ENCODE measurements around the gene ZFAND2A. TPM values are rescaled to one million over a fixed set of nuclear protein-coding genes. Genes with fewer than 3 reads are reported as not detected.
"Not testable (repeated sequence)": the region's sequence is repeated elsewhere in the genome, so short reads cannot be mapped to it uniquely, and the experiment has no call there.

Gene ZFAND2A
- total RNA-seq, 1 experiment from 2014 or later = 14.5 TPM

DNA sequence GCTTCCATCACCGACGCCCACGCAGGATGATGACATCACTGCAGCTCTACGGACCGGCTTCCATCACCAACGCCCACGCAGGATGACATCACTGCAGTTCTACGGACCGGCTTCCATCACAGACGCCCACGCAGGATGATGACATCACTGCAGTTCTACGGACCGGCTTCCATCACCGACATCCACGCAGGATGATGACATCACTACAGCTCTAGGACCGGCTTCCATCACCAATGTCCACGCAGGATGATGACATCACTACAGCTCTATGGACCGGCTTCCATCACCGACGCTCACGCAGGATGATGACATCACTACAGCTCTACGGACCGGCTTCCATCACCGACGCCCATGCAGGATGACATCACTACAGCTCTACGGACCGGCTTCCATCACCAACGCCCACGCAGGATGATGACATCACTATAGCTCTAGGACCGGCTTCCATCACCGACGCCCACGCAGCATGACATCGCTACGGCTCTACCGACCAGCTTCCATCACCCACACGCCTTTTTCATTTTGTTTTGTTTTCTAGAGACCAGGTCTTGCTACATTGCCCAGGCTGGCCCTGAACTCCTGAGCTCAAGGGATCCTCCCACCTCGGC is 42.6 kb downstream of the ZFAND2A start:
- no peak for TF ChIP-seq MYBL2 (CRISPR knock-in tag; IDR thresholded peaks at IDR 0.05)
- TF ChIP-seq CREM (CRISPR knock-in tag; IDR thresholded peaks at IDR 0.05) = no peak
- ChIA-PET POLR2A (no interaction called here), CTCF (no interaction called here)
- Mint-ChIP-seq H3K27me3 (ENCODE audit: low read depth) (no peaks in the 10 kb centered on the region), H3K36me3 (peaks cover 17% of the 10 kb centered on the region), H3K27ac (no peak overlapping the region), H3K4me3 (no peak overlapping the region), H3K9me3 (peaks cover 8% of the 10 kb centered on the region), H3K4me1 (peaks cover under 1% of the 10 kb centered on the region; the same call in 1 of the 2 replicates)
- DNase-seq (ENCODE audit: low spot score) (no peak), ATAC-seq (no peak)

DNA sequence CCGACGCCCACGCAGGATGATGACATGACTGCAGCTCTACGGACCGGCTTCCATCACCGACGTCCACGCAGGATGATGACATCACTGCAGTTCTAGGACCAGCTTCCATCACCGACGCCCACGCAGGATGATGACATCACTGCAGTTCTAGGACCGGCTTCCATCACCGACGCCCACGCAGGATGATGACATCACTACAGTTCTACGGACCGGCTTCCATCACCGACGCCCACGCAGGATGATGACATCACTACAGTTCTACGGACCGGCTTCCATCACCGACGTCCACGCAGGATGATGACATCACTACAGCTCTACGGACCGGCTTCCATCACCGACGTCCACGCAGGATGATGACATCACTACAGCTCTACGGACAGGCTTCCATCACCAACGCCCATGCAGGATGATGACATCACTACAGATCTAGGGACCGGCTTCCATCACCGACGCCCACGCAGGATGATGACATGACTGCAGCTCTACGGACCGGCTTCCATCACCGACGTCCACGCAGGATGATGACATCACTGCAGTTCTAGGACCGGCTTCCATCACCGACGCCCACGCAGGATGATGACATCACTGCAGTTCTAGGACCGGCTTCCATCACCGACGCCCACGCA is 43.5 kb downstream of the ZFAND2A start:
- ATAC-seq; CTCF ChIA-PET; DNase-seq (ENCODE audit: low spot score); H3K4me3 Mint-ChIP-seq; H3K4me1 Mint-ChIP-seq; H3K27ac Mint-ChIP-seq; POLR2A ChIA-PET; H3K27me3 Mint-ChIP-seq (ENCODE audit: low read depth); H3K9me3 Mint-ChIP-seq: not testable (repeated sequence)
- peaks cover 17% of the 10 kb centered on the region for H3K36me3 Mint-ChIP-seq

DNA sequence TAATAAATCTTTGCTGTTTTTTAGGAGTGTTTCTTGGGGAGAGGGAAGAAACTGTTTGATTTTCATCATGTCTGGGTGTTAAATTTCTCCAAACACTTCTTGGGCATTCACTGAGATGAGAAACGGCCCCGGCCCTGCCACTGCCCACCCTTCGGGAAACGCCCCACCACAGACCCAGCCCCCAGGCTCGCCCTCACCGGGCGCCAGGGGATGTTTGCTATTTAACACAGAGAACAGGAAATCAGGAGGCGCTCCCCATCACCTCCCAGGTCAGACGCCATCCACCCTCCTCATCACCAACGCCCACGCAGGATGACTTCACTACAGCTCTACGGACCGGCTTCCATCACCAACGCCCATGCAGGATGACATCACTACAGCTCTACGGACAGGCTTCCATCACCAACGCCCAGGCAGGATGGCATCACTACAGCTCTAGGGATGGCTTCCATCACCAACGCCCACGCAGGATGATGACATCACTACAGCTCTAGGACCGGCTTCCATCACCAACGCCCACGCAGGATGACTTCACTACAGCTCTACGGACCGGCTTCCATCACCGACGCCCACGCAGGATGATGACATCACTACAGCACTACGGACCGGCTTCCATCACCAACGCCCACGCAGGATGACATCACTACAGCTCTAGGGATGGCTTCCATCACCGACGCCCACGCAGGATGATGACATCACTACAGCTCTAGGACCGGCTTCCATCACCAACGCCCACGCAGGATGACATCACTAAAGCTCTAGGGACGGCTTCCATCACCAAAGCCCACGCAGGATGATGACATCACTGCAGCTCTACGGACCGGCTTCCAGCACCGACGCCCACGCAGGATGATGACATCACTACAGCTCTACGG is 44.6 kb downstream of the ZFAND2A start:
- CTCF ChIA-PET = interaction anchor here (1.5 to 2.8 kb wide), 2 partner anchors 8 to 68 kb away, joined by 5 to 13 read pairs; no protein-coding TSS in a partner anchor
- POLR2A ChIA-PET = interaction anchor here (0.7 kb wide), 1 partner anchor 834 kb away, joined by 3 read pairs; no protein-coding TSS in a partner anchor
- not testable (repeated sequence) for H3K27me3 Mint-ChIP-seq (ENCODE audit: low read depth); ATAC-seq; H3K4me3 Mint-ChIP-seq; DNase-seq (ENCODE audit: low spot score); H3K9me3 Mint-ChIP-seq; H3K27ac Mint-ChIP-seq; H3K4me1 Mint-ChIP-seq
- peaks cover 17% of the 10 kb centered on the region for H3K36me3 Mint-ChIP-seq

DNA sequence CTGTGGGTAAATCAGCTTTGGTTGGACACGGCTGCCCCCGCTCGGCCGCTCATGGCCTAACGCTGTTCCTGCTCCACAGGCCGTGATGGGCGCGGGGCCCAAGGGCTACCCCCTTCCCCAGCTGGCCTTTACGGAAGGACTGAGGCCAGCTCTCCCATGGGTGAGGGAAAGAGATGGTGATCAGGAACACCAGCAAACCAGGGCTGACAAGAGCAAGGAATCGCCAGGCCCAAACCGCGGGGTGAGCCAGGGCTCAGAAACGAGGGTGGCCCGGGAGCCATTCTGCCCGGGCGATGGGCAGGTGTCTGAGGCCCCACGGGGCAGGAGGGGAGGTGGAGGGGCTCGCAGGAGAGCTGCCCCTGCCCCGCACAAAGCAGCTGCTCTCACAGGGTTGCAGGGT is 45.5 kb downstream of the ZFAND2A start:
- H3K4me3 Mint-ChIP-seq = no peak overlapping the region
- H3K27me3 Mint-ChIP-seq (ENCODE audit: low read depth) = no peaks in the 10 kb centered on the region
- ATAC-seq (peak; percentile 24; the same call in 1 of the 2 replicates), DNase-seq (ENCODE audit: low spot score) (no peak)
- ChIA-PET CTCF (interaction anchor here (1.3 to 2.8 kb wide), 5 partner anchors 9 to 122 kb away, joined by 3 to 13 read pairs (median 5); no protein-coding TSS in a partner anchor), POLR2A (no interaction called here)
- peaks cover 8% of the 10 kb centered on the region for H3K9me3 Mint-ChIP-seq
- peaks cover 17% of the 10 kb centered on the region for H3K36me3 Mint-ChIP-seq
- H3K4me1 Mint-ChIP-seq = no peaks in the 10 kb centered on the region
- no peak overlapping the region for H3K27ac Mint-ChIP-seq
- TF ChIP-seq, protein P1, sequence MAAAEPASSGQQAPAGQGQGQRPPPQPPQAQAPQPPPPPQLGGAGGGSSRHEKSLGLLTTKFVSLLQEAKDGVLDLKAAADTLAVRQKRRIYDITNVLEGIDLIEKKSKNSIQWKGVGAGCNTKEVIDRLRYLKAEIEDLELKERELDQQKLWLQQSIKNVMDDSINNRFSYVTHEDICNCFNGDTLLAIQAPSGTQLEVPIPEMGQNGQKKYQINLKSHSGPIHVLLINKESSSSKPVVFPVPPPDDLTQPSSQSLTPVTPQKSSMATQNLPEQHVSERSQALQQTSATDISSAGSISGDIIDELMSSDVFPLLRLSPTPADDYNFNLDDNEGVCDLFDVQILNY (CRISPR knock-in tag; IDR thresholded peaks at IDR 0.05) = no peak
- TF ChIP-seq, protein P2, sequence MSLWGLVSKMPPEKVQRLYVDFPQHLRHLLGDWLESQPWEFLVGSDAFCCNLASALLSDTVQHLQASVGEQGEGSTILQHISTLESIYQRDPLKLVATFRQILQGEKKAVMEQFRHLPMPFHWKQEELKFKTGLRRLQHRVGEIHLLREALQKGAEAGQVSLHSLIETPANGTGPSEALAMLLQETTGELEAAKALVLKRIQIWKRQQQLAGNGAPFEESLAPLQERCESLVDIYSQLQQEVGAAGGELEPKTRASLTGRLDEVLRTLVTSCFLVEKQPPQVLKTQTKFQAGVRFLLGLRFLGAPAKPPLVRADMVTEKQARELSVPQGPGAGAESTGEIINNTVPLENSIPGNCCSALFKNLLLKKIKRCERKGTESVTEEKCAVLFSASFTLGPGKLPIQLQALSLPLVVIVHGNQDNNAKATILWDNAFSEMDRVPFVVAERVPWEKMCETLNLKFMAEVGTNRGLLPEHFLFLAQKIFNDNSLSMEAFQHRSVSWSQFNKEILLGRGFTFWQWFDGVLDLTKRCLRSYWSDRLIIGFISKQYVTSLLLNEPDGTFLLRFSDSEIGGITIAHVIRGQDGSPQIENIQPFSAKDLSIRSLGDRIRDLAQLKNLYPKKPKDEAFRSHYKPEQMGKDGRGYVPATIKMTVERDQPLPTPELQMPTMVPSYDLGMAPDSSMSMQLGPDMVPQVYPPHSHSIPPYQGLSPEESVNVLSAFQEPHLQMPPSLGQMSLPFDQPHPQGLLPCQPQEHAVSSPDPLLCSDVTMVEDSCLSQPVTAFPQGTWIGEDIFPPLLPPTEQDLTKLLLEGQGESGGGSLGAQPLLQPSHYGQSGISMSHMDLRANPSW (CRISPR knock-in tag; conservative IDR thresholded peaks at IDR 0.05; ENCODE audit: low read depth) = no peak
- no peak for TF ChIP-seq FOXJ3 (CRISPR knock-in tag; IDR thresholded peaks at IDR 0.05; ENCODE audit: borderline replicate concordance)
- no peak for TF ChIP-seq FOXK1 (CRISPR knock-in tag; IDR thresholded peaks at IDR 0.05)
- TF ChIP-seq ATF1 (CRISPR knock-in tag; IDR thresholded peaks at IDR 0.05) = no peak
- TF ChIP-seq ELF4 (CRISPR knock-in tag; IDR thresholded peaks at IDR 0.05; ENCODE audit: low read depth) = no peak
- TF ChIP-seq, protein P3, sequence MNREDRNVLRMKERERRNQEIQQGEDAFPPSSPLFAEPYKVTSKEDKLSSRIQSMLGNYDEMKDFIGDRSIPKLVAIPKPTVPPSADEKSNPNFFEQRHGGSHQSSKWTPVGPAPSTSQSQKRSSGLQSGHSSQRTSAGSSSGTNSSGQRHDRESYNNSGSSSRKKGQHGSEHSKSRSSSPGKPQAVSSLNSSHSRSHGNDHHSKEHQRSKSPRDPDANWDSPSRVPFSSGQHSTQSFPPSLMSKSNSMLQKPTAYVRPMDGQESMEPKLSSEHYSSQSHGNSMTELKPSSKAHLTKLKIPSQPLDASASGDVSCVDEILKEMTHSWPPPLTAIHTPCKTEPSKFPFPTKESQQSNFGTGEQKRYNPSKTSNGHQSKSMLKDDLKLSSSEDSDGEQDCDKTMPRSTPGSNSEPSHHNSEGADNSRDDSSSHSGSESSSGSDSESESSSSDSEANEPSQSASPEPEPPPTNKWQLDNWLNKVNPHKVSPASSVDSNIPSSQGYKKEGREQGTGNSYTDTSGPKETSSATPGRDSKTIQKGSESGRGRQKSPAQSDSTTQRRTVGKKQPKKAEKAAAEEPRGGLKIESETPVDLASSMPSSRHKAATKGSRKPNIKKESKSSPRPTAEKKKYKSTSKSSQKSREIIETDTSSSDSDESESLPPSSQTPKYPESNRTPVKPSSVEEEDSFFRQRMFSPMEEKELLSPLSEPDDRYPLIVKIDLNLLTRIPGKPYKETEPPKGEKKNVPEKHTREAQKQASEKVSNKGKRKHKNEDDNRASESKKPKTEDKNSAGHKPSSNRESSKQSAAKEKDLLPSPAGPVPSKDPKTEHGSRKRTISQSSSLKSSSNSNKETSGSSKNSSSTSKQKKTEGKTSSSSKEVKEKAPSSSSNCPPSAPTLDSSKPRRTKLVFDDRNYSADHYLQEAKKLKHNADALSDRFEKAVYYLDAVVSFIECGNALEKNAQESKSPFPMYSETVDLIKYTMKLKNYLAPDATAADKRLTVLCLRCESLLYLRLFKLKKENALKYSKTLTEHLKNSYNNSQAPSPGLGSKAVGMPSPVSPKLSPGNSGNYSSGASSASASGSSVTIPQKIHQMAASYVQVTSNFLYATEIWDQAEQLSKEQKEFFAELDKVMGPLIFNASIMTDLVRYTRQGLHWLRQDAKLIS (CRISPR knock-in tag; IDR thresholded peaks at IDR 0.05; ENCODE audit: borderline replicate concordance) = no peak
- TF ChIP-seq TEAD4 (CRISPR knock-in tag; IDR thresholded peaks at IDR 0.05) = no peak
- TF ChIP-seq, protein P4, sequence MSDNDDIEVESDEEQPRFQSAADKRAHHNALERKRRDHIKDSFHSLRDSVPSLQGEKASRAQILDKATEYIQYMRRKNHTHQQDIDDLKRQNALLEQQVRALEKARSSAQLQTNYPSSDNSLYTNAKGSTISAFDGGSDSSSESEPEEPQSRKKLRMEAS (CRISPR knock-in tag; IDR thresholded peaks at IDR 0.05) = no peak
- TF ChIP-seq, protein P5, sequence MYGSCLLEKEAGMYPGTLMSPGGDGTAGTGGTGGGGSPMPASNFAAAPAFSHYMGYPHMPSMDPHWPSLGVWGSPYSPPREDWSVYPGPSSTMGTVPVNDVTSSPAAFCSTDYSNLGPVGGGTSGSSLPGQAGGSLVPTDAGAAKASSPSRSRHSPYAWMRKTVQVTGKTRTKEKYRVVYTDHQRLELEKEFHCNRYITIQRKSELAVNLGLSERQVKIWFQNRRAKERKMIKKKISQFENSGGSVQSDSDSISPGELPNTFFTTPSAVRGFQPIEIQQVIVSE (CRISPR knock-in tag; IDR thresholded peaks at IDR 0.05; ENCODE audit: borderline replicate concordance) = no peak
- TF ChIP-seq ZNF263 (CRISPR knock-in tag; IDR thresholded peaks at IDR 0.05; ENCODE audit: low read depth) = no peak

All from WTC11 (cell line).